H1 (cell line): Measurements from ENCODE around the gene PLXDC2. TPM values are rescaled to one million over a fixed set of nuclear protein-coding genes. Genes with fewer than 3 reads are reported as not detected.

ENCODE experiments used
- CTCF ChIA-PET: fragments of 300-600 bp; sonication (Branson Sonifier 250); formaldehyde crosslinking; loops from one replicate; lab custom pipeline; 2021; ENCODE audit not compliant: partially characterized antibody; lab: Charles Lee
- POLR2A ChIA-PET: fragments of 300-600 bp; sonication (Branson Sonifier 250); formaldehyde crosslinking; loops from one replicate; lab custom pipeline; 2021; ENCODE audit warnings: inconsistent platforms; ENCODE audit not compliant: partially characterized antibody; lab: Charles Lee
- DNase-seq, 2 experiments: peaks; one replicate each; pipeline versions ENCODE4 v3.0.0 to v3.0.0-alpha.2; 2010 to 2022; ENCODE audit warnings: low spot score in 2 of 2, low read depth in 1 of 2, mixed read lengths in 1 of 2
- FAIRE-seq: peaks from 2 replicates; lab custom pipeline; 2011; peaks lifted over from hg19 to GRCh38; lab: Jason Lieb, UNC
- H2AFZ ChIP-seq: 2 replicates; pipeline ENCODE4 v1.8.1; 2012; ENCODE audit warnings: low read length, inconsistent platforms
- H2AK5ac ChIP-seq: 2 replicates; pipeline ENCODE4 v1.6.1; 2013; ENCODE audit warnings: low read depth, low read length
- H2BK120ac ChIP-seq: replicated peaks from 2 replicates; pipeline ENCODE3; 2013; ENCODE audit warnings: low read depth, low read length, inconsistent platforms
- H2BK12ac ChIP-seq: 2 replicates; pipeline ENCODE4 v1.6.1; 2013; ENCODE audit warnings: low read depth, low read length
- H2BK15ac ChIP-seq: 2 replicates; pipeline ENCODE4 v1.6.1; 2013; ENCODE audit warnings: low read length
- H2BK20ac ChIP-seq: 2 replicates; pipeline ENCODE4 v1.6.1; 2013; ENCODE audit warnings: low read length
- H2BK5ac ChIP-seq: 2 replicates; pipeline ENCODE4 v1.6.1; 2013; ENCODE audit warnings: low read depth, low read length
- H3K14ac ChIP-seq: 2 replicates; pipeline ENCODE4 v1.6.1; 2013; ENCODE audit warnings: inconsistent platforms; ENCODE audit not compliant: insufficient read length
- H3K18ac ChIP-seq: 2 replicates; pipeline ENCODE4 v1.6.1; 2013; ENCODE audit warnings: low read length; ENCODE audit errors: extremely low read depth
- H3K23ac ChIP-seq: 2 replicates; pipeline ENCODE4 v1.6.1; 2013; ENCODE audit warnings: inconsistent platforms; ENCODE audit not compliant: insufficient read length
- H3K23me2 ChIP-seq: 2 replicates; pipeline ENCODE4 v1.6.1; 2013; ENCODE audit warnings: low read depth, low read length
- H3K27ac ChIP-seq: 2 replicates; pipeline ENCODE4 v1.6.1; 2011; ENCODE audit warnings: low read depth, low read length, inconsistent platforms
- H3K27me3 ChIP-seq, 4 experiments: replicated peaks in 1 of 4; 1 replicate in 1 of 4; 2 replicates in 3 of 4; pipeline versions ENCODE4 v1.6.1 to v1.8.1; 2011 to 2013; ENCODE audit warnings: low read length in 3 of 4, mild to moderate bottlenecking in 3 of 4, inconsistent platforms in 2 of 4, mixed read lengths in 2 of 4, moderate library complexity in 1 of 4; ENCODE audit not compliant: control insufficient read depth in 3 of 4, insufficient read depth in 3 of 4; ENCODE audit errors: extremely low read depth in 1 of 4
- H3K36me3 ChIP-seq, 4 experiments: 2 replicates each; pipeline versions ENCODE4 v1.6.1 to v1.8.1; 2011 to 2013; ENCODE audit warnings: mild to moderate bottlenecking in 4 of 4, low read length in 3 of 4, moderate library complexity in 2 of 4, control low read depth in 1 of 4, inconsistent platforms in 1 of 4; ENCODE audit not compliant: insufficient read depth in 4 of 4, control insufficient read depth in 2 of 4
- H3K4ac ChIP-seq: replicated peaks from 2 replicates; pipeline ENCODE3; 2013; ENCODE audit warnings: low read length, low read depth, mixed read lengths, inconsistent platforms; ENCODE audit not compliant: insufficient read length
- H3K4me1 ChIP-seq, 4 experiments: replicated peaks in 1 of 4; 1 replicate in 1 of 4; 2 replicates in 3 of 4; pipeline versions ENCODE4 v1.6.1 to v1.8.1; 2011 to 2013; ENCODE audit warnings: low read length in 3 of 4, inconsistent platforms in 2 of 4, mixed read lengths in 1 of 4; ENCODE audit not compliant: insufficient read depth in 4 of 4, control insufficient read depth in 3 of 4
- H3K4me2 ChIP-seq, 2 experiments: 2 replicates each; pipeline versions ENCODE4 v1.6.1 to v1.8.1; 2011 to 2013; ENCODE audit warnings: low read depth in 2 of 2, low read length in 2 of 2, control low read depth in 1 of 2, inconsistent platforms in 1 of 2, mild to moderate bottlenecking in 1 of 2; ENCODE audit not compliant: insufficient read depth in 1 of 2
- H3K4me3 ChIP-seq, 4 experiments: fragments of 200-600, 300-600 bp in 1 of 4; sonication (generic), shearing (Covaris generic), sonication (Bioruptor Twin) in 1 of 4; 2 replicates each; pipeline versions ENCODE4 v1.5.1 to v1.8.1; 2011 to 2016; ENCODE audit warnings: low read length in 4 of 4, low read depth in 3 of 4, control low read depth in 2 of 4, inconsistent platforms in 2 of 4, mild to moderate bottlenecking in 2 of 4, mixed read lengths in 1 of 4, moderate library complexity in 1 of 4; ENCODE audit not compliant: insufficient read depth in 2 of 4; ENCODE audit errors: extremely low read depth in 1 of 4
- H3K56ac ChIP-seq: replicated peaks from 2 replicates; pipeline ENCODE3; 2013; ENCODE audit warnings: low read depth, mild to moderate bottlenecking, mixed read lengths, low read length, inconsistent platforms; ENCODE audit not compliant: insufficient read length
- H3K79me1 ChIP-seq: 2 replicates; pipeline ENCODE4 v1.6.1; 2013; ENCODE audit warnings: low read depth, low read length, control low read depth
- H3K79me2 ChIP-seq, 2 experiments: 2 replicates each; pipeline versions ENCODE4 v1.6.1 to v1.8.1; 2012 to 2013; ENCODE audit warnings: low read length in 2 of 2, mild to moderate bottlenecking in 2 of 2, inconsistent platforms in 1 of 2; ENCODE audit not compliant: insufficient read depth in 2 of 2, control insufficient read depth in 1 of 2
- H3K9ac ChIP-seq, 4 experiments: replicated peaks in 1 of 4; 1 replicate in 1 of 4; 2 replicates in 3 of 4; pipeline versions ENCODE4 v1.6.1 to v1.8.1; 2011 to 2013; ENCODE audit warnings: low read depth in 3 of 4, low read length in 3 of 4, control low read depth in 2 of 4, mild to moderate bottlenecking in 2 of 4, moderate library complexity in 2 of 4, inconsistent platforms in 1 of 4; ENCODE audit errors: extremely low read depth in 1 of 4
- H3K9me3 ChIP-seq, 2 experiments: 2 replicates each; pipeline versions ENCODE4 v1.6.1 to v1.8.1; 2012 to 2013; ENCODE audit warnings: mild to moderate bottlenecking in 2 of 2, moderate library complexity in 2 of 2, control low read depth in 1 of 2, inconsistent platforms in 1 of 2, low read depth in 1 of 2, low read length in 1 of 2, mixed read lengths in 1 of 2; ENCODE audit not compliant: insufficient read depth in 2 of 2
- H4K20me1 ChIP-seq, 2 experiments: replicated peaks in 1 of 2; 2 replicates each; pipeline versions ENCODE3 to v1.8.1; 2011 to 2013; ENCODE audit warnings: inconsistent platforms in 2 of 2, low read length in 2 of 2, mild to moderate bottlenecking in 1 of 2; ENCODE audit not compliant: insufficient read depth in 2 of 2, control insufficient read depth in 1 of 2
- H4K5ac ChIP-seq: 2 replicates; pipeline ENCODE4 v1.6.1; 2013; ENCODE audit warnings: low read length, low read depth, mixed read lengths, inconsistent platforms; ENCODE audit not compliant: insufficient read length
- H4K8ac ChIP-seq: 2 replicates; pipeline ENCODE4 v1.8.0; 2013; ENCODE audit warnings: mild to moderate bottlenecking, moderate library complexity, low read length, inconsistent platforms; ENCODE audit not compliant: insufficient read depth; ENCODE audit errors: extremely low read depth
- H4K91ac ChIP-seq: replicated peaks from 2 replicates; pipeline ENCODE3; 2013; ENCODE audit warnings: low read length, mixed read lengths, inconsistent platforms; ENCODE audit not compliant: insufficient read length
- ATF3 ChIP-seq: IDR thresholded peaks from 2 replicates; pipeline ENCODE4 v1.6.1; 2011; ENCODE audit warnings: low read depth, mild to moderate bottlenecking, low read length; ENCODE audit not compliant: insufficient read depth
- E2F6 ChIP-seq: IDR thresholded peaks from 2 replicates; pipeline ENCODE4 v1.6.1; 2012; ENCODE audit warnings: inconsistent platforms
- GABPA ChIP-seq: IDR thresholded peaks from 2 replicates; pipeline ENCODE4 v1.6.1; 2011; ENCODE audit warnings: mild to moderate bottlenecking, low read length, moderate library complexity, borderline replicate concordance; ENCODE audit not compliant: insufficient read depth
- JUND ChIP-seq: IDR thresholded peaks from 2 replicates; pipeline ENCODE4 v1.6.1; 2011; ENCODE audit warnings: mild to moderate bottlenecking, improper control_type of control experiment, low read length
- MAX ChIP-seq: IDR thresholded peaks from 2 replicates; pipeline ENCODE4 v1.6.1; 2012; ENCODE audit warnings: inconsistent platforms
- POU5F1 ChIP-seq: IDR thresholded peaks from 2 replicates; pipeline ENCODE4 v1.6.1; 2011; ENCODE audit warnings: low read depth, mild to moderate bottlenecking, low read length, moderate library complexity
- RFX5 ChIP-seq: IDR thresholded peaks from 2 replicates; pipeline ENCODE4 v1.6.1; 2011; ENCODE audit warnings: low read depth, low read length, improper control_type of control experiment, borderline replicate concordance
- SP1 ChIP-seq: IDR thresholded peaks from 2 replicates; pipeline ENCODE4 v1.6.1; 2011; ENCODE audit warnings: low read depth, low read length
- TEAD4 ChIP-seq: IDR thresholded peaks from 2 replicates; pipeline ENCODE4 v1.6.1; 2012; ENCODE audit warnings: low read depth, low read length, inconsistent platforms, mixed read lengths
- WGBS, 2 experiments: shearing (Covaris generic) in 1 of 2; methylation state at CpG; one replicate each; pipeline versions ENCODE4 v1.1.6 to v1.1.7; 2013 to 2015; ENCODE audit warnings: low lambda C conversion rate in 2 of 2, mixed read lengths in 2 of 2, inconsistent platforms in 1 of 2, low coverage in 1 of 2, missing lambda C conversion rate in 1 of 2; ENCODE audit not compliant: insufficient replicate concordance in 2 of 2, insufficient coverage in 1 of 2, insufficient read length in 1 of 2; ENCODE audit errors: extremely low coverage in 1 of 2, missing lambda C conversion rate in 1 of 2; 5-methylcytosine and 5-hydroxymethylcytosine counted together
- polyA plus RNA-seq, 7 experiments: library from polyadenylated mRNA; depleted of rRNA in 3 of 7; stranded (reverse) in 5 of 7; unstranded in 2 of 7; fragments of >200 nt in 5 of 7; fragments of 200-250 nt in 2 of 7; gene quantifications; 1 replicate in 5 of 7; 2 replicates in 1 of 7; 4 replicates in 1 of 7; pipeline versions ENCODE4 v1.2.1 to v1.2.3, GENCODE V29; 2011 to 2013; ENCODE audit warnings: missing spikeins in 2 of 7, mixed read lengths in 2 of 7
- total RNA-seq: library from RNA; stranded (reverse); fragmentation: NEBNext Ultra II Directional; extraction: Animal tissue kit (Norgen Biotek cat#: 25700); gene quantifications from 2 replicates; pipeline ENCODE4 v1.2.1, GENCODE V29; 2021
- TF ChIP-seq, protein P1 (sequence below), 3 experiments: IDR thresholded peaks; 1 replicate in 2 of 3; 2 replicates in 1 of 3; pipeline versions ENCODE4 v1.5.1 to v1.6.1; 2011; ENCODE audit warnings: low read length in 3 of 3, mild to moderate bottlenecking in 3 of 3, inconsistent platforms in 2 of 3, low read depth in 1 of 3, moderate library complexity in 1 of 3; ENCODE audit not compliant: insufficient read depth in 1 of 3; ENCODE audit errors: control extremely low read depth in 1 of 3

Gene PLXDC2
- total and polyA plus RNA-seq, 2 of the 8 experiments (the other 6 are each of a cell fraction or from before 2014, with no cell fraction given) = 23.0 to 40.5 TPM

GRCh38 chr10:20200758-20201157 is 384.5 kb downstream of the PLXDC2 start:
- WGBS, 2 experiments = 83% methylated on average over 1 of the region's 1 CpG; no CpG with 5 or more reads in 1 of the 2 experiments
- Histone ChIP-seq H3K79me2 (no peaks in the 10 kb centered on the region), H3K23ac (no peak overlapping the region), H4K8ac (no peak overlapping the region), H3K36me3 (no peaks in the 10 kb centered on the region), H2BK12ac (no peak overlapping the region), H3K9me3 (no peaks in the 10 kb centered on the region), H2AFZ (no peak overlapping the region), H3K4me3 (no peak overlapping the region), H3K4me2 (no peak overlapping the region), H3K18ac (no peak overlapping the region), H4K5ac (no peak overlapping the region), H3K4ac (no peak overlapping the region), H2BK5ac (no peak overlapping the region), H3K14ac (no peak overlapping the region), H3K23me2 (no peaks in the 10 kb centered on the region), H2AK5ac (no peak overlapping the region), H3K27ac (no peak overlapping the region), H3K79me1 (no peaks in the 10 kb centered on the region), H2BK15ac (no peak overlapping the region), H3K56ac (no peak overlapping the region), H4K91ac (no peak overlapping the region), H4K20me1 (no peaks in the 10 kb centered on the region), H2BK120ac (no peak overlapping the region), H2BK20ac (no peak overlapping the region), H3K9ac (no peak overlapping the region), H3K4me1 (peaks cover 0 to 3% (median 0%) of the 10 kb centered on the region in 4 experiments; a peak in 1 of 7 replicates), H3K27me3 (peaks cover 0 to 1% (median 0%) of the 10 kb centered on the region in 4 experiments; a peak in 1 of 7 replicates)
- no peak for FAIRE-seq
- POLR2A ChIA-PET = no interaction called here
- DNase-seq = no peak
- CTCF ChIA-PET = no interaction called here
- TF ChIP-seq, protein P1, sequence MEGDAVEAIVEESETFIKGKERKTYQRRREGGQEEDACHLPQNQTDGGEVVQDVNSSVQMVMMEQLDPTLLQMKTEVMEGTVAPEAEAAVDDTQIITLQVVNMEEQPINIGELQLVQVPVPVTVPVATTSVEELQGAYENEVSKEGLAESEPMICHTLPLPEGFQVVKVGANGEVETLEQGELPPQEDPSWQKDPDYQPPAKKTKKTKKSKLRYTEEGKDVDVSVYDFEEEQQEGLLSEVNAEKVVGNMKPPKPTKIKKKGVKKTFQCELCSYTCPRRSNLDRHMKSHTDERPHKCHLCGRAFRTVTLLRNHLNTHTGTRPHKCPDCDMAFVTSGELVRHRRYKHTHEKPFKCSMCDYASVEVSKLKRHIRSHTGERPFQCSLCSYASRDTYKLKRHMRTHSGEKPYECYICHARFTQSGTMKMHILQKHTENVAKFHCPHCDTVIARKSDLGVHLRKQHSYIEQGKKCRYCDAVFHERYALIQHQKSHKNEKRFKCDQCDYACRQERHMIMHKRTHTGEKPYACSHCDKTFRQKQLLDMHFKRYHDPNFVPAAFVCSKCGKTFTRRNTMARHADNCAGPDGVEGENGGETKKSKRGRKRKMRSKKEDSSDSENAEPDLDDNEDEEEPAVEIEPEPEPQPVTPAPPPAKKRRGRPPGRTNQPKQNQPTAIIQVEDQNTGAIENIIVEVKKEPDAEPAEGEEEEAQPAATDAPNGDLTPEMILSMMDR (IDR thresholded peaks at IDR 0.05; ENCODE audit: control extremely low read depth in 1 of 3, insufficient read depth in 1 of 3, low read depth in 1 of 3, low read length in 3 of 3) = no peak
- TF ChIP-seq SP1 (no peak), MAX (no peak), POU5F1 (no peak), JUND (no peak), ATF3 (no peak), GABPA (no peak), E2F6 (no peak), TEAD4 (no peak), RFX5 (no peak)
